SJCRH30 (cell line): ENCODE results near the gene DDX49. TPM values are rescaled to one million over a fixed set of nuclear protein-coding genes. Genes with fewer than 3 reads are reported as not detected.

Experiments used
- DNase-seq, 2 experiments: peaks; one replicate each; pipeline ENCODE4 v3.0.0-alpha.2; 2015 to 2020
- H3K27ac ChIP-seq: fragments of 250-450 bp; sonication (Bioruptor Pico); 2 replicates; pipeline ENCODE4 v1.5.1; 2020; ENCODE audit warnings: mild to moderate bottlenecking, moderate library complexity
- H3K27me3 ChIP-seq: fragments of 250-450 bp; sonication (Bioruptor Pico); 2 replicates; pipeline ENCODE4 v1.5.1; 2020; ENCODE audit warnings: mild to moderate bottlenecking, moderate library complexity
- H3K36me3 ChIP-seq: fragments of 250-450 bp; sonication (Bioruptor Pico); 2 replicates; pipeline ENCODE4 v1.5.1; 2020; ENCODE audit warnings: mild to moderate bottlenecking, moderate library complexity
- H3K4me1 ChIP-seq: fragments of 250-450 bp; sonication (Bioruptor Pico); 2 replicates; pipeline ENCODE4 v1.5.1; 2020; ENCODE audit warnings: mild to moderate bottlenecking, moderate library complexity
- H3K4me3 ChIP-seq: fragments of 250-450 bp; sonication (Bioruptor Pico); 2 replicates; pipeline ENCODE4 v1.5.1; 2020; ENCODE audit warnings: mild to moderate bottlenecking, moderate library complexity
- H3K9me3 ChIP-seq: fragments of 250-450 bp; sonication (Bioruptor Pico); replicated peaks from 2 replicates; pipeline ENCODE4 v1.5.1; 2020; ENCODE audit warnings: mild to moderate bottlenecking, moderate library complexity
- total RNA-seq: library from RNA; depleted of rRNA; stranded (reverse); fragments of >200 nt; shearing (Covaris generic); gene quantifications from 2 replicates; pipeline ENCODE4 v1.2.3, GENCODE V29; 2014

Gene DDX49
- total RNA-seq, 1 experiment from 2014 or later = 41.8 TPM

DNA sequence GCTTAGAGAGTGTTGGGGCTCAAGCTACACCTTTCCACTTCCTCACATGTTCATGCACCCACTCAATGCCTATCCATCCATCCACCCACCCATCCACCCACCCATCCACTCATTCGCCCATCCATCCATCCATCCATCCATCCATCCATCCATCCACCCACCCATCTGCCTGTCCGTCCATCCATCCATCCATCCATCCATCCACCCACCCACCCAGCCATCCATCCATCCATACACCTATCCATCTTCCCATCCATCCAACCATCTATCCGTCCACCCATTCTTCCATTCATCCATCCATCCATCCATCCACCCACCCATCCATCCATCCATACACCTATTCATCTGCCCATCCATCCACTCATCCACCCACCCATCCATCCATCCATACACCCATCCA is 34.6 kb downstream of the DDX49 start:
- no peak overlapping the region for H3K27ac ChIP-seq
- no peak for DNase-seq
- H3K36me3 ChIP-seq = no peaks in the 10 kb centered on the region
- no peak overlapping the region for H3K4me3 ChIP-seq
- no peaks in the 10 kb centered on the region for H3K4me1 ChIP-seq
- H3K27me3 ChIP-seq = peaks cover 4% of the 10 kb centered on the region; the same call in 1 of the 2 replicates
- H3K9me3 ChIP-seq = no peaks in the 10 kb centered on the region

DNA sequence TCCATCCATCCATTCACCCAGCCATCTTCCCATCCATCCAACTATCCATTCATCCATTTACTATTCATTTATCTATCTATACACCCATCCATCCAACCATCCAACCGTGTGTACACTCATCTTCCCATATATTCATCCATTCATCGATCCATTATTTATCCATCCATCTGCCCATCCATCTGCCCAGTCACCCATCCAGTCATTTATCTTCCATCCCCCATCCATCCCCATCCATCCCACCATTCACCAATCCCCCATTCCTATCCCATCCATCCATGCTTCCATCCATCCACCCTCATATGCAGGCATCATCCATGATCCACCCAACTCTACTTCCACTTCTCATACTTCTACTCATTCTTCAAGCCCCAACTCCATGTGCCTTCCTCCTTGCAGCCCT is 35.5 kb downstream of the DDX49 start:
- H3K4me3 ChIP-seq = no peak overlapping the region
- no peak for DNase-seq
- no peaks in the 10 kb centered on the region for H3K9me3 ChIP-seq
- H3K36me3 ChIP-seq = no peaks in the 10 kb centered on the region
- no peaks in the 10 kb centered on the region for H3K4me1 ChIP-seq
- H3K27ac ChIP-seq = no peak overlapping the region
- H3K27me3 ChIP-seq = peaks cover 4% of the 10 kb centered on the region; the same call in 1 of the 2 replicates

DNA sequence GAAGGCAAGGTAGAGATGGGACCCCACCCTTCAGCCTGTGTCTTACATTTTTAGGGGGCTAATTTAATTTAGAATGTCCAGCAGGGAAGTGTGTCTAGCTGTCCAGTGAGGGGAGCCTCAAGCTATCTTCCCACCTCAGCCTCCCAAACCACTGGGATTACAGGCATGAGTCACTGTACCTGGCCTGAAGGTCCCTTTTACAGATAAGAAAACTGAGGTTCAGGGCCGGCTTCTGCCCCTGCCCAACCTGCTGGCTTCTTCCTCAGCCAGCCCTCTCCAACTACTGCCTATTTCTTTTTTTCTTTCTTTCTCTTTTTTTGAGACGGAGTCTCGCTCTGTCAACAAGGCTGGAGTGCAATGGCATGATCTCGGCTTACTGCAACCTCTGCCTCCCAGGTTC is 40.9 kb downstream of the DDX49 start:
- H3K9me3 ChIP-seq = no peaks in the 10 kb centered on the region

DNA sequence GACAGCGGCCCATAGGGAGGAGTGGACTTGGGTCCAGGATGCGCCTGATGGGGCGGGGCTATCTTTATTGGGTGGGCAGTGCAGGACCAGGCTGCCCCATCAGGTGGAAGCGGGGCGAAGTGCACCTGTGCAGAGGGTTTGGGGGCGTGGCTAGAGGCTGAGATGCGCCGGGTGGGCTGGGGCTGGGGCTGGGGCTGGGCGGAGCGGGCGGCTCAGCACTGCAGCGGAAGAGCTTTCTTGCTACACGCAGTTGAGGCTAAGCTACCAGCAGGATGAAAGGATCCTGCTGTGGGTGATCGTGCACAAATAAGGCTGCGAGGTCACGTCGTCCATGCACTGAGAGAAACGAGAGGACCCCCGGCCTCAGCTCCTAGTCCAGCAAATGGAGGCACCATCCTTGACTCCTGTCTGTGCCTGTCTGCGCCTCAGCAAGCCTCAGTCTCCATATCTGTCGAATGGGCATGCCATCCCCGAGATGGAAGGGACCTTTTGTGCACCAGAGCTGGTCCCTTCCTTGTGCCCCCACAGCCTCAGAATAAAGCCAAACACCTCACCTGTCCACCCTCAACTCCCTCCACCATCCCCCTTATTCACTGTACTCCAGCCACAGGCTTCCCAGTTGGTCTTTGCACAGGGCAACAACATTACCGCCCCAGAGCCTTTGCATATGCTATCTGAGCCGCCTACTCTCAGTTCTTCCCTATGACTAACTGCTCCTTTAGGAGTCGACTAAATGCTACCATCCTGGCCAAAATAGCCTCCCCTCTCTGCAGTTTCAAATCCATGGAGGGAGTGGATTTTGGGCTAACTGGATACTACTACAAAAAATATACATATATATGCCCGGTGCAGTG is 42.5 kb downstream of the DDX49 start:
- H3K27me3 ChIP-seq = peaks cover 4% of the 10 kb centered on the region; the same call in 1 of the 2 replicates
- DNase-seq = no peak
- no peak overlapping the region for H3K27ac ChIP-seq
- no peaks in the 10 kb centered on the region for H3K36me3 ChIP-seq
- H3K9me3 ChIP-seq = no peaks in the 10 kb centered on the region
- H3K4me1 ChIP-seq = peaks cover 3% of the 10 kb centered on the region
- no peak overlapping the region for H3K4me3 ChIP-seq

More for the DNA sequence above, 40.9 kb downstream of the DDX49 start:
- no peak overlapping the region for H3K27ac ChIP-seq
- no peak overlapping the region for H3K4me3 ChIP-seq
- H3K27me3 ChIP-seq = peaks cover 4% of the 10 kb centered on the region; the same call in 1 of the 2 replicates
- H3K36me3 ChIP-seq = no peaks in the 10 kb centered on the region
- H3K4me1 ChIP-seq = no peaks in the 10 kb centered on the region
- DNase-seq = no peak

DNA sequence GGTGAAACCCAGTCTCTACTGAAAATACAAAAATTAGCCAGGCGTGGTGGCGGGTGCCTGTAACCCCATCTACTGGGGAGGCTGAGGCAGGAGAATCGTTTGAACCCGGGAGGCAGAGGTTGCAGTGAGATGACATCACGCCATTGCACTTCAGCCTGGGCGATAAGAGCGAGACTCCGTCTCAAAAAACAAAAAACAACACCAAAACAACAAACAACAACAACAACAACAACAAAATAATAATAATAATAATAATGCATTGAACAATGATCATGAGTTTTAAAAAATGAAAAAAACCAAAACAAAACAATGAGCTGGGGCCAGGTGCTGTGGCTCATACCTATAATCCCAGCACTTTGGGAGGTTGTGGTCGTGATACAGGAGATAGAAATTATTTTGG is 44.6 kb downstream of the DDX49 start:
- no peak for DNase-seq
- H3K9me3 ChIP-seq = no peaks in the 10 kb centered on the region
- peaks cover 3% of the 10 kb centered on the region for H3K4me1 ChIP-seq
- no peak overlapping the region for H3K27ac ChIP-seq
- no peaks in the 10 kb centered on the region for H3K36me3 ChIP-seq
- no peaks in the 10 kb centered on the region for H3K27me3 ChIP-seq
- no peak overlapping the region for H3K4me3 ChIP-seq

DNA sequence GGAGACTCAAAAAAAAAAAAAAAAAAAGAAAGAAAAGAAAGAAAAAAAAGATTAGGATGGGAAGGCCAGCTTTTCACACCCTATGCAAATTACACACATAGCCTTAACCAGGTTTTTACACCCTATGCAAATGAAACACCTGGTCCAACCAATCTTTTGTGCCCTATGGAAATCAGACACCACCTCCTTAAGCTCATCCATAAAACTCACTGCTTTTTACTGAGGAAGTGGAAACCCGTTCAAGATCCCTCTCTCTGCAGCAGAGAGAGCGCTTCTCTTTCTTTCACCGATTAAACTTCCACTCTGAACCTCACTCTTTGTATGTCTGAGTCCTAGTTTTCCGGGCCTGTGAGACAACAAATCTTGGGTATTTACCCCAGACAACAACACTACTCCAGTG is 46.8 kb downstream of the DDX49 start:
- Histone ChIP-seq H3K4me3 (no peak overlapping the region), H3K27ac (no peak overlapping the region), H3K27me3 (no peaks in the 10 kb centered on the region), H3K4me1 (peaks cover 12% of the 10 kb centered on the region), H3K9me3 (no peaks in the 10 kb centered on the region), H3K36me3 (no peaks in the 10 kb centered on the region)
- peak in 1 of 2 experiments; percentile 50 for DNase-seq

DNA sequence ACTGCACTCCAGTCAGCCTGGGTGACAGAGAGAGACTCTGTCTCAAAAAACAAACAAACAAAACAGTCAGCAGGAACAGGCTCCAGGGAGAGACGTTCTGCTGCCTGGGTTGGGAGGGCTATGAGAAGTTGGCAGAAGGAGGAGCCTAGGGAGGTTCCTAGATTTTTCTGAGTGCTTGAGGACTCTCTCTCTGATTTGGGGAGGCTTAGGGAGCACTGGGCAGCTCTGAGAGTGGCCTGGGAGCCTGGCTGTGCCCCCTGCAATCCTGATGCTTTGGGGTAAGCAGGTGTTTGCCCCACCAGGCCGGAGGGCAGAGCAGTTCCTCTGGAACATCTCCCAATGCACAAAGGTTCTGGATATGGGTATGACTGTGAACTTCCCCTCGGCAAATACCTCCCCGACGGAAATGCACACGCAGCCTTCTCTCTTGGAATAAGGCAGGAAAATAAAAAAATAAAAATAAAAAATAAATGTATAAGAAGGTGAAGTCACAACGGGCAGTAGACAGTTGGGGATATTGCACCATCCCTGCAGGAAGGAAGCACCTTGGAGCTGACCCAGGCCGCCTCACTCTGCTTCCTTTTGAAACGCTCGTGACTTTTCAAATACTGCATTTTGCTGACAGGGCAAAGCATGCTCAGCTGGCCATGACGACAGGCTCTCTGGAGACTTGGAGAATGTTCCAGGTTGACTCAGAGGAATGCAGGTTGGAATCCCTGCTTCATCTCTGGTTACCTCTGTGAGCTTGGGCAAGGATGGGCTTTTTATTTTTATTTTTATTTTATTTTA is 48.0 kb downstream of the DDX49 start:
- Histone ChIP-seq H3K36me3 (no peaks in the 10 kb centered on the region), H3K27ac (no peak overlapping the region), H3K4me1 (peaks cover 17% of the 10 kb centered on the region), H3K27me3 (no peaks in the 10 kb centered on the region), H3K9me3 (no peaks in the 10 kb centered on the region), H3K4me3 (no peak overlapping the region)
- DNase-seq = no peak

DNA sequence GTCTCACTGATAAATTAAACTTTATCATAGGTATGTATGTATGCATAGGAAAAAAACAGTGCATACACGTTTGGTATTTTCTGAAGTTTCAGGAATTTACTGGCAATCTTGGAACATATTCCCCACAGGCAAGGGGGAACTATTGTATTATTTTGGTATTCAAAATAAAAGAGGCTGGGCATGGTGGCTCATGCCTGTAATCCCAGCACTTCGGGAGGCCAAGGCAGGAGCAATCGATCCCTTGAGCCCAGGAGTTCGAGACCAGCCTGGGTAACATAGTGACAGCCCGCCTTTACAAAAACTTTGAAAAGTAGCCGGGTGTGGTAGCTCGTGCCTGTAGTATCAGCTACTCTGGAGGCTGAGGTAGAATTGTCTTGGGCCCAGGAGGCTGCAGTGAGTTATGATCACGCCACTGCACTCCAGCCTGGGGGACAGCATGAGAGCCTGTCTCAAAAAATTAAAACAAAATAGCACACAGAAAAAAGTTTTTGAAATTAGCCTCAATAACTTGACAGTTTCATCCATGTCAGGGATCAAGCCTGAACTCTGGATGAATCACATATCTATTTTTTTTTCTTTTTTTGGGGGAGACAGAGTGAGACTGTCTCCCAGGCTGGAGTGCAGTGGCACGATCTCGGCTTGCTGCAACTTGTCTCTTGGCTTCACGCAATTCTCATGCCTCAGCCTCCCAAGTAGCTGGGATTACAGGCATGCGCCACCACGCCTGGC is 50.6 kb downstream of the DDX49 start:
- Histone ChIP-seq H3K36me3 (no peaks in the 10 kb centered on the region), H3K4me1 (peaks cover 17% of the 10 kb centered on the region), H3K27me3 (no peaks in the 10 kb centered on the region), H3K4me3 (no peak overlapping the region), H3K9me3 (no peaks in the 10 kb centered on the region), H3K27ac (peak overlapping the region; percentile 42; the same call in 1 of the 2 replicates)
- DNase-seq = peak; percentile 20 to 28

DNA sequence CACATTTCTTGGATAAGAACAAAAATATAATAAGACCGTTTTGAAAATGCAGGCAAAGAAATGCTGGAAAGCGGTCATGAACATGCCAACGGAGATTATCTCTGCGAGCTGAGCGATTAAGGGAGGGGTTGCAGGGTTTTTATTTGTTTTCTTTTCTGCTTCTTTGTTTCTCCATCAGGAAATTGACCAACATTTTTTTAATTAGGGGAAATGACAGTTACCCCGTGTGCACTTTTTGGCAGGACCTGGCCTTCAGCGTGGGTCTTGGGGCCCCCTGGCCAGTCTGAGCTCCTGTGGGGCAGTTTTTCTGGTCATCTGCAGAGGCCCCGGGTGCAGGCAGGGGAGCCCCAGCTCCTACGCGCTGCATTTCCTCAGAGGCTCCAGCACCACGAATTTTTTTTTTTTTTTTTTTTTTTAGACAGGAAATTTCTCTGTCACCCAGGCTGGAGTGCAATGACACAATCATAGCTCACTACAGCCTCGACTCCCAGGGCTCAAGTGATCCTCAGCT is 52.8 kb downstream of the DDX49 start:
- no peak for DNase-seq
- H3K36me3 ChIP-seq = no peaks in the 10 kb centered on the region
- peaks cover 14% of the 10 kb centered on the region for H3K4me1 ChIP-seq
- H3K4me3 ChIP-seq = no peak overlapping the region
- no peaks in the 10 kb centered on the region for H3K27me3 ChIP-seq
- no peaks in the 10 kb centered on the region for H3K9me3 ChIP-seq
- H3K27ac ChIP-seq = no peak overlapping the region

DNA sequence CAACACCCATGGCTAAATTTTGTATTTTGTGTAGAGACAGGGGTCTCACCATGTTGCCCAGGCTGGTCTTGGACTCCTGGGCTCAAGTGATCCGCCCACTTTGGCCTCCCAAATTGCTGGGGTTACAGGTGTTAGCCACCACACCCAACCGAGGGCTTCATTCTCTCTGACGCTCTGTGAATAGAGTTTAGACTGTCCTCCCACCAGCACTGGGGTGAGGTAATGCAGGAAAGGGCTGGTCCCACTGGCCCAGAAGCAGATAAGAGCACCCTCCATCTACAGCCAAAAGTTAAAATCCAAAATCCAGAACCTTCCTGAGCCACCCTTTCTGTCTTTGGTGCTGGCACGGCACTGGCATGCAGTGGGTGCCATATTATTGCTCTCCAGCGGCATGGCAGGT is 53.3 kb downstream of the DDX49 start:
- no peak for DNase-seq
- Histone ChIP-seq H3K4me3 (no peak overlapping the region), H3K27me3 (no peaks in the 10 kb centered on the region), H3K36me3 (no peaks in the 10 kb centered on the region), H3K27ac (no peak overlapping the region), H3K9me3 (no peaks in the 10 kb centered on the region), H3K4me1 (peaks cover 14% of the 10 kb centered on the region)

DNA sequence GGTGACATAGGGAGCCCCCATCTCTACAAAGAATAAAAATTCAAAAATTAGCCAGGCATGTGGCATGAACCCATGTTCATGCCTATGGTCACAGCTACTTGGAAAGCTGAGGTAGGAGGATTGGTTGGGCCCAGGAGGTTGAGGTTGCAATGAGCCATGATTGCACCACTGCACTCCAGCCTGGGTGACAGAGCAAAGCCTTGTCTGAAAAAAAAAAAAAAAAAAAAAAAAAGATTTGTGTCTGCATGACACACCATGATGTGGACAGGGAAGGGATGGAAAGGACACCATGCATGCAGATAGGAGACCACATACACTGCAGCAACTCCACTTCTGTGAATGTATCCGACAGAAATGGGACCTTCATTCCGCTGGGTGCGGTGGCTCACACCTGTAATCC is 55.5 kb downstream of the DDX49 start:
- H3K27me3 ChIP-seq = no peaks in the 10 kb centered on the region
- no peak overlapping the region for H3K27ac ChIP-seq
- H3K4me1 ChIP-seq = peaks cover 10% of the 10 kb centered on the region
- H3K9me3 ChIP-seq = no peaks in the 10 kb centered on the region
- H3K36me3 ChIP-seq = no peaks in the 10 kb centered on the region
- no peak overlapping the region for H3K4me3 ChIP-seq
- DNase-seq = no peak

DNA sequence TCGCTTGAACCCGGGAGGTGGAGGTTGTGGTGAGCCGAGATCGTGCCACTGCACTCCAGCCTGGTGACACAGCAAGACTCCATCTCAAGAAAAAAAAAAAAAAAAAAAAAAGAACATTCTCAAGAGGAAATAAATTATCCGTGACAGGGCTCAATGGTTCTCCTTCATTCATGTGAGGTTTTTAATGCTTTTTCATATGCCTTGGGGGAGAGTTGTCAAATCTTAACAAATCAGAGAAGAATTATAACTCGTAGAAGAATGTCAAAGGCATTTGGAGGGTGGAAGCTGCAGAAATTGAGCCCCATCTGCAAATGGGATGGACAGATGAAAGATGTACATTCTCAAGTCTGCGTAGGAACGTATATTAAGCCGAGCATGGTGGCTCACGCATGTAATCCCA is 56.4 kb downstream of the DDX49 start:
- Histone ChIP-seq H3K4me1 (peaks cover 5% of the 10 kb centered on the region; the same call in 1 of the 2 replicates), H3K27me3 (peaks cover under 1% of the 10 kb centered on the region; the same call in 1 of the 2 replicates)
- no peak for DNase-seq

More for the DNA sequence above, 56.4 kb downstream of the DDX49 start:
- no peak overlapping the region for H3K4me3 ChIP-seq
- H3K36me3 ChIP-seq = no peaks in the 10 kb centered on the region
- H3K9me3 ChIP-seq = no peaks in the 10 kb centered on the region
- no peak overlapping the region for H3K27ac ChIP-seq
